Measurements from ENCODE around the gene ENTPD2.

DNA sequence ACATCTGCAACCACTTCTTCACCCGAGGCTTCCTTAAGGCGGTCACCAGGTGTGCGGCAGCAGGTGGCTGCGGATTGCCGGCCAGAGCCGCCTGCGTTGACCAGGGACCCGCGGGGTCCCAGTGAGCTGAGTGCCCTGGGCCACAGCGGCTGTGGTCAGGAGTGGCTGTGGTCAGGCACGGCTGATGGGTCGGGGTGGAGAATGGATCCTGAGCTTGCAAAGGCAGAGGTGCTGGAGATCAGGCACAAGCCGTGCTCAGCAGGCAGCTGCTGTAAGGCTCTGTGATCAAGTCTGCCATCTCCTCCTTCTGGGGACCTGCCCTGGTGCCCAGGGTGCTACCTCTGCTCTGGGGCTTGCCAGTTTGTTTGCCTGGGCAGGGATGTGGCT is 25.5 kb upstream of the ENTPD2 start:
- TF ChIP-seq, protein P1, sequence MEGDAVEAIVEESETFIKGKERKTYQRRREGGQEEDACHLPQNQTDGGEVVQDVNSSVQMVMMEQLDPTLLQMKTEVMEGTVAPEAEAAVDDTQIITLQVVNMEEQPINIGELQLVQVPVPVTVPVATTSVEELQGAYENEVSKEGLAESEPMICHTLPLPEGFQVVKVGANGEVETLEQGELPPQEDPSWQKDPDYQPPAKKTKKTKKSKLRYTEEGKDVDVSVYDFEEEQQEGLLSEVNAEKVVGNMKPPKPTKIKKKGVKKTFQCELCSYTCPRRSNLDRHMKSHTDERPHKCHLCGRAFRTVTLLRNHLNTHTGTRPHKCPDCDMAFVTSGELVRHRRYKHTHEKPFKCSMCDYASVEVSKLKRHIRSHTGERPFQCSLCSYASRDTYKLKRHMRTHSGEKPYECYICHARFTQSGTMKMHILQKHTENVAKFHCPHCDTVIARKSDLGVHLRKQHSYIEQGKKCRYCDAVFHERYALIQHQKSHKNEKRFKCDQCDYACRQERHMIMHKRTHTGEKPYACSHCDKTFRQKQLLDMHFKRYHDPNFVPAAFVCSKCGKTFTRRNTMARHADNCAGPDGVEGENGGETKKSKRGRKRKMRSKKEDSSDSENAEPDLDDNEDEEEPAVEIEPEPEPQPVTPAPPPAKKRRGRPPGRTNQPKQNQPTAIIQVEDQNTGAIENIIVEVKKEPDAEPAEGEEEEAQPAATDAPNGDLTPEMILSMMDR (IDR thresholded peaks at IDR 0.05 in 4 of 5, conservative IDR thresholded peaks at IDR 0.05 in 1 of 5) = no peak
- TF ChIP-seq POLR2A (IDR thresholded peaks at IDR 0.05) = no peak
